Measurements from ENCODE around the gene BICD1.
A peak's percentile ranks its signal among the peaks of the same experiment; 100 is the strongest.

The BICD1 gene

DNA sequence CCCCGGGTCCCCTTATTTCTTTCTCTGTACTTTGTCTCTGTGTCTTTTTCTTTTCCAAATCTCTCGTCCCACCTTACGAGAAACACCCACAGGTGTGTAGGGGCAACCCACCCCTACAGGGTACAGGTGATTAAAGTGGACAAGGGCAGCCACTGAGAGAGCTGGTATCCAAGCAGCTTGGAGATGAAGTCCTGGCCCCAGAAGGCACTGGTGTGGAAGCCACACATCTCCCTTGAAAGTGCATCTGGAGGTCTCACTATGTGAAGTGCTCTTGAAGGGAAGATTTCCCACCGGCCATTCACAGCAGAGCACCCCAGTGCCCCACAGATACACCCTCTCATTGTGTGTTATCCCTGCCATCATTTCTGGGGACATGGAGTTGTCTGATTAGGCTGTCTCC is 6.3 kb upstream of the BICD1 start:
- DNase-seq, result no peak
- in situ Hi-C loops (cut with MboI; ENCODE audit: low pct_unique_long_range_greater_than_20kb, low sequenced_read_pairs), result no loop called here

DNA sequence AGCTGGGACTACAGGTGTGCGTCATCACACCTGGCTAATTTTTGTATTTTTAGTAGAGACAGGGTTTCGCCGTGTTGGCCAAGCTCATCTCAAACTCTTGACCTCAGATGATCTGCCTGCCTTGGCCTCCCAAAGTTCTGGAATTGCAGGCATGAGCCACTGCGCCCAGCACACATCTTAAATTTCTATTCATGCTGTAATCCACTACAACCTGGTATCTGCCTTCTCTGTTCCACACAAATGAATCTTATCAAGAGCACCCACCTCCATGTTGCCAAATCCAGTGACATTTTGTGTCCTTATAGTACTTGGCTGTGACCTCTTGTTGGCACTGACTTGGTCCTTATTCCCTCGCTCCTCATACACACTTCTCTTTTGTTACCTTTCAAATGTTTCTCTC is 5.8 kb upstream of the BICD1 start:
- in situ Hi-C loops (cut with MboI; ENCODE audit: low pct_unique_long_range_greater_than_20kb, low sequenced_read_pairs), result no loop called here
- no peak for DNase-seq

DNA sequence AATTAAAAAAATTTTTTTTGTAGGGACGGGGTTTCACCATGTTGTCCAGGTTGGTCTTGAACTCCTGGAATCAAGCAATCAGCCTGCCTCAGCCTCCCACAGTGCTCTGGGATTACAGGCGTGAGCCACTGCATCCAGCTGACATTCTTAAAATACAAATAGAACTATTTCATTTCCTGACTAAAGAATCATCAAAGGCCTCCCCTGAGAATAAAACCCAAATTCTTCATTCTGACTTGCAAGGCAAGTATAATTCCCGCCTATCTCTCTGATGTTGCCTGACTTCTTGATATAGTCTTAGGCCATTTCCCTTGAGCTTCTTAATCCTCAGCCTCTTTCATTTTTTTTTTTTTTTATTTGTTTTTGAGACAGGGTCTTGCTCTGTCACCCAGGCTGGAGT is 4.4 kb upstream of the BICD1 start:
- in situ Hi-C loops (cut with MboI; ENCODE audit: low pct_unique_long_range_greater_than_20kb, low sequenced_read_pairs), result no loop called here
- no peak for DNase-seq

DNA sequence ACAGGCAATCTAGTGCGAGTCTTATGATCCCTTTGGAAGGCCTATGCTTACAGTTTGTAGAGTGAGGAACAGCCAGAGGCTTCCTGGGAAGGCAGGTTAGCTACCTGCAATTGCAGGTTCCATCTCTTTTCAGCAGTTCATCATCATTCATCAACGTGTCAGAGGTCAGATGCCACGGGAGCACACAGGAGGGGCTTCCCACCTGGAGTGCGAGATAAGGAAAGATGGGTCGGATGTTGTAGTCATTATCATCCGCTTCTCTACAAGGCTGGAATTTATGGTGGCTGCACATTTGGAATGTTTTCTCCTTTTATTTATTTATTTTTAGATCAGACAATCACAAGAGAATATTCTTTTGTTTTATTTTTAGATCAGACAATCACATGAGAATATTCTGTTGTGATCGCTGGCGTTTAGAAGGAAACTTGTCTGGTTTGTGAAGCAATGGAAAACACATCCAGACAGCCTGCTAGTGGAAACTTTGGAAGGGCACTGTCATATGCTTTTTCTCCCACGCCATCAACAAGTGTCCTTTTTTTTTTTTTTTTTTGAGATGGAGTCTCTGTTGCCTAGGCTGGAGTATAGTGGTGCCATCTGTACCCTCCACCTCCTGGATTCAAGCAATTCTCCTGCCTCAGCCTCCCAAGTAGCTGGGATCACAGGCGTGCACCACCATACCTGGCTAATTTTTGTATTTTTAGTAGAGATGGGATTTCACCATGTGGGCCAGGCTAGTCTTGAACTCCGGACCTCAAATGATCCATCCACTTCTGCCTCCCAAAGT is 1.9 kb upstream of the BICD1 start:
- in situ Hi-C loops (cut with MboI; ENCODE audit: low pct_unique_long_range_greater_than_20kb, low sequenced_read_pairs), result no loop called here

DNA sequence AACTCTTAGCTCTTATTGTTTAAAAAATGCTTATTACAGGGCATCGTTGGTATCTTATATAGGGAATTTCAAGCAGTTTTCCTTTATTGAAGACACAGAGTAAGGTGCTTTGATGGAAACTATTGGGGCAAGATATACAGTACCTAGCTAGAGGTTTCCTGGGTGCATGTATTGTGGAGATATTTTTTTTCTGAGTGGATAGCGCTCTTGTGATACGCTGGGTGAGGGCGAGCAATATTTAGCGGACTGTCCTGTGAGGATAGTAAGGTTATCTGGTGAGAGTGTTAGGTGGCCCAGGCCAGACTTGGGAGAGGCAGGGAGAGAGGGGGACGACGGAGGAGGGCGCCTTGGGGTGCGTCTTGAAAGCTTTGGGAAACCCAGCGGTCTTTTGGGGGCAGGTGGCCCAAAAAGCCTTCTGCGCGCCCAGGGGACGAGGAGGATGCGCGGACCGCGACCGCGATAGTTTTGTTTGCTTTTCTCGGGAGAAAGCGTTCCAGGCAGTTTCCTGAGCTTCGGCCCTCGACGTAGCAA is 596 bp upstream of the BICD1 start:
- in situ Hi-C loops (cut with MboI; ENCODE audit: low pct_unique_long_range_greater_than_20kb, low sequenced_read_pairs), result no loop called here
- DNase-seq, result no peak

More for the DNA sequence above, 1.9 kb upstream of the BICD1 start:
- no peak for DNase-seq

DNA sequence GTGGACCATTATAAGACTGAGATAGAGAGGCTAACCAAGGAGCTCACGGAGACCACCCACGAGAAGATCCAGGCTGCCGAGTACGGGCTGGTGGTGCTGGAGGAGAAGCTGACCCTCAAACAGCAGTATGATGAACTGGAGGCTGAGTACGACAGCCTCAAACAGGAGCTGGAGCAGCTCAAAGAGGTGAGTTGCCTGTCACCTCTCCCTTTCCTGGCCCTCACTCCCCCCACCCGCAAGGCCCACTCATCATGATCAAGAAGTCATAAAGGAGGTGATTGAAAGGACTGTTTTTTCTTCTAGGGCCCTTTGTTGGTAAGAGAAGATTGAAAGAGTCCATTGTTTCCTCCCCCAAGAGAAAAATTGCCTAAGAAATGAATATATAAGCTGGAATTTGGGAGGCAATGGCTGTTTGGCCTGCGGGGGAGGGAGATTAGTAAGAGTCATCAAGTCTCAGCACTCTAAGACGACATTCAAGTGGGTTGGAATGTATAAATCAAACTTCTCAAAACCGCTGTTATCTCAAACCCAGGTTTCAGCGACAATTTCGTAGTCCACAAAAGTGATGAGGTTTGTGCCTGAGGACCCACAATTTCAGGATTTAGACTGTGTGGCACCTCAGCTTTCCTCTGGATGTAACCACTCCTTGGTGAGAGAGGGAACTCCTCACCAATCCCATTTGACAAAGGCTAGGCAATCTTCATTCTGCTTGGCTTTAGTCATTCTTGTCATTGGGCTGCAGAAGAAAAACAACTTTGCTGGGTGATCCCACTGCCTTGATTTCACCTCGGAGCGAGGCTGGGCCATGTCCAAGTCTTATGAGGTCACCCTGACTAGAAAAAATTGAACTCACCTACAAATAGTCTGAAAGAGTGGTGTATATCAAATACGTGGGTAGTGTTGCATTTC is 966 bp downstream of the BICD1 start:
- DNase-seq, result peak; percentile 44
- in situ Hi-C loops (cut with MboI; ENCODE audit: low pct_unique_long_range_greater_than_20kb, low sequenced_read_pairs), result no loop called here

DNA sequence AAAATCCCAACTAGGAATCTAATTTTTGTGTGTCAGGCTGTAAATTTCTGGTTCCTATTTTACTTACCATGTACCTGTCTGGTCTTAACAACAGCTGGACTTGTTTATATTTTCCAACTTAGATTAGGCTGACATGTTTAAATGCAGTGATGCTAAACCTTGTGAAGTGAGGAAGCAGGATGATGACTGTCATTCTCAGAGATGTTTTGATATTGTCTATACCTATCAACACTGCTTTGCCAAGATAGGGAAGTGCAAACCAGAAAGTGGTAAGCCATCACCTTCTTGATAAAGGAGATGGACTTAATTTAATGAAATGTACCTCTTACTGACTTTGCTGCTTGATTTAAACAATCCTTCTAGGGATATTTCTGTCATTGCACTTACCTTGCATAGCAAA is 2.1 kb downstream of the BICD1 start:
- DNase-seq, result no peak
- in situ Hi-C loops (cut with MboI; ENCODE audit: low pct_unique_long_range_greater_than_20kb, low sequenced_read_pairs), result no loop called here

DNA sequence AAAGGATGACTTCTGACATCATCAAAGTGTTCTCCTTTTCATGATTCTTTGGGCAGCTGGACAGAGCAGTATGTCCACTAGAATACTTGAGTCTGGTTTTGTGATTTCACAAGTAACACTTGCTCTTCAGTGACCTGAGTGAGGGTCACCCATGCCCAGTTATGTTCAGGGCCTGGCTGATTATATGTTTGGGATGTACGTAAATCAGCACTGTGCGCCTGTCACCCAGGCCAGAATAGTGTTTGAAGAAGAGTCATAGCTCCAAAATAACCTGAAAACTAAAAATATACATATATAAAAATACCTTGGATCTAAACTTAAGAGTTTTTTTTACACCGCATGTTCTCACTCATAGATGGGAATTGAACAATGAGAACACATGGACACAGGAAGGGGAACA is 3.8 kb downstream of the BICD1 start:
- DNase-seq, result no peak
- in situ Hi-C loops (cut with MboI; ENCODE audit: low pct_unique_long_range_greater_than_20kb, low sequenced_read_pairs), result no loop called here

DNA sequence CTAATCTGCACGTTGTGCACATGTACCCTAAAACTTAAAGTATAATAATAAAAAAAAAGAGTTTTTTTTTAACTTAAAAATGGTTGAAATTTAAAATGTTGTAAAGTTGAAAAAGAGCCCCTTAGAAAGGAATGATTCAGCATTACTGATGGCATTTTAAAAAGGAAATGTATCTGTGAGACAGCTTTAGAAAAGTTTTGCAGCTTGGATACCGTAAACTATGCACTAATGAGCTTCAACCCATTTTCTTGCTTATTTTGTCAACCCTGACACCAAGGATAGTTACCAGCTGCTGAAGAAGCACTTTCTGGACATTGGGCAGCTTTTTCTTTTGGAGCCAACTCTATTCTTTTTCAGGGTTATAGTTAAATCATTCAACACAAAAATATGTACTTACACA is 4.3 kb downstream of the BICD1 start:
- no peak for DNase-seq
- in situ Hi-C loops (cut with MboI; ENCODE audit: low pct_unique_long_range_greater_than_20kb, low sequenced_read_pairs), result no loop called here

DNA sequence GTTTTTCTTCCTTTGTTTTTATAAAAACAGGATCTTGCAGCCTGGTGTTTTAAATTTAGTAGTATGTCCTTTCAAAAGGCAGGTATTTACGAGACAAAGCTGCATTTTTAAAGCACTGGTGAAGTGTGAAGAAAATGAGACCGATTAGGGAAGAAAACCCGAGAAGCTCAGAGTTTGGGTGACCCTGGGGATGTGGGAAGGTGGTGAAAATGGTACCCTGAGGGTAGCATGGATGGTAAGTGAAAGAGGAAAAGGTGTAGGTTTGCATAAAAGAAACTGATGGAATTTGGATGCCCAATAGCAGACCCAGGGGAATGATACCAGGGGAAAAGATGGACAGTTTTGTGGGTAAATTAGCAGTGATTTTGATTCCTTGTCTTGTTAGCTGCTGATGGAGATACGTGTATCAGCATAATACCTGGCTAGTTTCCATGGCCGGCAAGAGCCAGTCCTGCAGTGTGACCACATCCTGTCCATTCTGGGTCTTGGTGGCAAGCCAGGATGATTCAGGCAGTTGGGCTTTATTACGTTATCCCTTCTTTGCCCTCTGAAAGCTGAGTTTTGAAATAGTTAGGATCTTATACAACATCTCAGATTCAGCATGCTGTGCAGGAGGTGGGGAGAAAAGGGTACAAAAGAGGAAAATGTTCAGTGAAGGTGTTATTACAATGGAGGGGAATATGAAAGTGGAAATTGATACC is 8.9 kb downstream of the BICD1 start:
- DNase-seq, result peak; percentile 16
- in situ Hi-C loops (cut with MboI; ENCODE audit: low pct_unique_long_range_greater_than_20kb, low sequenced_read_pairs), result no loop called here

DNA sequence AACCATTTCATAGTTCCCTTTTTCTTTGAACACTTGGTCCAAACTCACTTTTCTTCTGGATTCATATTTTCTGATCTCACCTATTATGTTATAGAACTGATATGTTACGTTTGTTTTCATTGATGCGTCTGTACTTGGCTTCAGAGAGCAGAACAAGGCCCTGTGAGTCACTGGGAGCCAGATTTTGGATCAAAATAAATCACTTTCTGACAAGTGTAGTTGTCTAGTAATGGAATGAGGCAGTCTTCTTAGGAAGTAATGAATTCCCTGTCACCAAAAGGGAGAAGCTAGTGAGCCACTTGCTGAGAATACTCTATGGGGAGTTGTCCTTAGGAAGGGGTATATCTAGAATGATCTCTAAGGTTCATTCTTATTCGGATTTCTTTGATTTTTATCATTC is 10.2 kb downstream of the BICD1 start:
- no peak for DNase-seq
- in situ Hi-C loops (cut with MboI; ENCODE audit: low pct_unique_long_range_greater_than_20kb, low sequenced_read_pairs), result no loop called here

DNA sequence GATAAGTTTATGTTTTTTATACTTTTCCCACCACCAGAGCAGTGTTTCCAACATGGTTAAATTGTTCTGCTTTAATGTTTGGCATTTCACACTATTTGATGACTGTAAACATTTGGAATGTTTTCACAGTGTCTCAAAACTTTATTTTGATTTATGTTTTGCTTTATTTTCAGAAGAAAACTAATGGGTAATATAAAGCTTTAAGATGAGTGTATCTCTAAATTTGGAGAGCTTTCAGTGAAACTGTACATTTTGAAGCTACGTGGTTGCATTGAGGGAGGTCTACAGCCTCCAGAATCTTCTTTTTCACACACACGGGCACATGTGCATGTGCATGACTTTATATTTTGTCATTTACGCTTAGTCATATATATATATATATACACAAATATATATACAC is 10.7 kb downstream of the BICD1 start:
- no peak for DNase-seq
- in situ Hi-C loops (cut with MboI; ENCODE audit: low pct_unique_long_range_greater_than_20kb, low sequenced_read_pairs), result no loop called here

DNA sequence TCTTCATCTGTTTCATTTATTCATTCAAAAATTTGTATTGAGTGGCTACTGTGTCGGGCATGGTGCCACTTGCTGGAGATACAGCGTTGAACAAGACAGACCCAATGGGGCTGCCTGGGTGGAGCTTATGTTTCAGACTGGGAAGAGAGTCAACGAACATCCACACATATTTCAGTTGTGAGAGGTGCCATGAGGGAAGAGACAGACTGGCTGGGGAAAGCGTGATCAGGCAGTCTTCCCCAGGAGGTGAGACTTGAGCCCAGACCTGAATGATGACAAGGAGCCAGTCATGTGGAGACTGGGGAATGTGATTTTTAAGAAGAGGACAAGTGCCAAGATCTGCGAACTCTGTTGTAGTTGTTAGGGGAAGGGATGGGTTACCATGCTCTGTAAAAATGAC is 12.2 kb downstream of the BICD1 start:
- in situ Hi-C loops (cut with MboI; ENCODE audit: low pct_unique_long_range_greater_than_20kb, low sequenced_read_pairs), result no loop called here
- DNase-seq, result no peak

DNA sequence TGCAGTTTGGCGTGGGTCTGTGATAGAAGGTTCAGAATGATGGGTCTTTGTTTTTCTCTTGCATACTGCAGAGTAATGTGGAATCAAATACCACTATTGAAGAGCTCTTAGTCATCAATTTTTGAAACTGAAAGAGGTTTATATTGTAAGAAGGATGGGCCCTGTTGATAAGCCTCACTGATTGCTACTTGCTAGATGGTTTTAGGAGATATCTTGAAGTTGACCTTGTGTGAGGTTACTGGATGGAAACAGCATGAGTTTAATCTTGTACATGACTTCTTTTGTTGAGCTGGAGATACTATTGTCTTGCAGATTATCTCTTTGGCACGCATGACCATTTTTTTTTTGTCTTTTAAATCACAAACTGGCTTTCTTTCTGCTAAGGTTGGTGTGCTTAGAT is 13.8 kb downstream of the BICD1 start:
- in situ Hi-C loops (cut with MboI; ENCODE audit: low pct_unique_long_range_greater_than_20kb, low sequenced_read_pairs), result no loop called here
- DNase-seq, result peak; percentile 44

DNA sequence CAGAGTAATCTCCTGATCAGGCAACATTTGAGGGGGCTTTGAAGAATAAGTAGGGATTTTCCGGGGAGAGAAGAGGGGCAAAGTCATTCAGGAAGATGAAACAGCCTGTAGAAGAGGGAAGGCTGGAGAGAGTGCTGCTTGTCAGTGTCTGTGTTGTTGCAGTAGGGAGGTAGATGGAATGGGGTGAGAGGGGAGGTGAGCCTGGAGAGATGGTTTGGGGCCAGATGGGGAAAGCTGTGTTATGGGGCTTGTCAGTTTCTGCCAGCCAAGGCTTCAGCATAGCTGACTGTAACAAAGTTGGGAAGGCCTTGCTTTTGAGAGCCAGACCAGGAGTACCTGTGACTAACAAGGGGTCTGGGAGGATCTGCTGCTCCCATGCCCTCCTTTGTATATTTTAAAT is 18.0 kb downstream of the BICD1 start:
- in situ Hi-C loops (cut with MboI; ENCODE audit: low pct_unique_long_range_greater_than_20kb, low sequenced_read_pairs), result no loop called here
- no peak for DNase-seq

DNA sequence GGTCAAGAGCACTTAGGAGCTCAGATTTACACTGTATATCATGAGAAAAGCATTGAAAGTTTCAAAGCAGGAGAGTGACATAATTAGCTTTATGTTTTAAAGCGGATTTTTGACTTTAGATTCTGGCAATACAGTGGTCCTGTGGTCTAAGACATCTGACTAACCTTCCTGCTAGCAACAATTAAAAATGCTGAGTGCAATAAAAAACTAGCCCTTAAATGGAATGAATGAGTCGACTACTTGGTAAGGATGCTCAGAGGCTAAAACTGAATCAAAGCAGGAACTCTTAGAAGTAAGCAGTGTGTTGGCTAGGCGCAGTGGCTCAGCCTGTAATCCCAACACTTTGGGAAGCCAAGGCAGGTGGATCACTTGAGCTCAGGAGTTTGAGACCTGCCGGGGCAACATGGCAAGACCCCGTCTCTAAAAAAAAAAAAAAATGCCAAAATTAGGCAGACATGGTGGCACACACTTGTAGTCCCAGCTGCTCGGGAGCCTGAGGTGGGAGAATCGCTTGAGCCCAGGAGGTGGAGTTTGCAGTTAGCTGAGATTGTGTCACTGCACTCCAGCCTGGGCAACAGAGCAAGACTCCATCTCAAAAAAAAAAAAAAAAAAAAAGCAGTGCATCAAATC is 18.9 kb downstream of the BICD1 start:
- no peak for DNase-seq
- in situ Hi-C loops (cut with MboI; ENCODE audit: low pct_unique_long_range_greater_than_20kb, low sequenced_read_pairs), result no loop called here

DNA sequence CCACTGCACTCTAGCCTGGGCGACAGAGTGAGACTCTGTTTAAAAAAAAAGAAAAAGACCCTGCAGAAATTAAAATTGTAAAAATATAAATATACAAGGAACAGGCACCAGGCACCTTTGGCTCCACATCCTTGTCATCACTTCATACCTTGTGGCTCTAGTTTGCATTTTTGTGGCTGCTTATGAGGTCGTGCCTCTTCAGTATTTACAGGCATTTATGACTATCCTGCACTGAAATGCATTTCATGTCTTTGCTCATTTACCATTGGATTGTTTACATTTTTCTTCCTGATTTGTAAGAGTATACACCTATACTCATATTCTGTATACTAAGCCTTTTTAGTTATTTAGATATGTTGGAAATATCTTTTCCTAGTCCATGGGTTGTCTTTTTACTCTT is 20.1 kb downstream of the BICD1 start:
- no peak for DNase-seq
- in situ Hi-C loops (cut with MboI; ENCODE audit: low pct_unique_long_range_greater_than_20kb, low sequenced_read_pairs), result no loop called here

DNA sequence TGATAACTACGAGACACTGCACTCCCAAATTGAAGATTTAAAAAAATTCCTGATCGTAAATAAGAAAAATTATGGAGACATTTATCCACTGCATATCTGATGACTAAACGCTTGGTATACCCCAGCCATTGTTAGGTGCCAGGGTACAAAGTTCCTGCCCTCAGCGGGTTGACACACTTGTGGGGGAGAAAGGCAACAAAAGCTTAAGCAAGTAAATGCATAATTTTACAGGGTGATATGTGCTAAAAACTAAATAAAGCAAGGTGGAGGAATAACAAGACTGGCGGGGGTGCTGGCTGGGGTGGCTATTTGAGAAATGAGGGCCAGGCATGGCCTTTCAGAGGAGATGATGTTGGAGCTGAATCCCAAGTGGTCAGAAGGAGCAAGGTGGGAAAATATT is 25.0 kb downstream of the BICD1 start:
- in situ Hi-C loops (cut with MboI; ENCODE audit: low pct_unique_long_range_greater_than_20kb, low sequenced_read_pairs), result no loop called here
- DNase-seq, result no peak

DNA sequence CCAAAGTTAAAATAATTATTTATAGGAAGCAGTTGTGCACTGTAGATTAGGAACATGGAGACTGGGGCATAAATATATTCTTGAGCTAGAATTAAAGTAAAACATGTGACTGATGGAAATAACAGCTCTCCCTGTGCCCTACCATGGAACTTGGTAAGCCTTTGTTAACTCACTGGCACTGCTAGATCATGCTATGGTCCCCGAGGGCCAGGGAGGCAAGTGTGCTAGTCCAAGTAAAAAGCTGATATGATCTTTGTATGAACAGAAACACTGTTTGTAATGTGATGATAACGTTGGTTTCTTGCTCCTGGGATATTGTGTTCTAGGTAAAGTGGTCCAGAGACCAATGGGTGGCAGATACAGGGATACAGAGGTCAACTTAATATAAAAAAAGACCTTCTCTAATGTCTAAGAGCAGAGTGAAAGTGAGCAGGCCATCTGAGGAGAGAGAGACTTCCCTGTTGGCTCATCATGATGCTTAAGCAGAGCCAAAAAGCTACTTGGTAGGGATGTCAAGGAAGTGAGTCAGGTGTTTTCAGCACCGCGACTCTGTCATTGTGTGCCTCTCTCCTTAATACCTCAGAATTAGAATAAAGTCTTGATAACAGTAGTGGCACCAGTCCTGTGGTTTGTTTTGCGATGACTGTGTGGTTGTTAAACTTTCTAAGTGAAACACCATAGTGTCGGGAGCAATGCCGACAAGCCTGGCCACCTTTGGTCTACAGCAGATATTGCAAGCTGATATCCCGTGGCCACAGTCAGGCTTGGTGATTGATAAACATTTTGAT is 27.6 kb downstream of the BICD1 start:
- peak; percentile 20 for DNase-seq
- in situ Hi-C loops (cut with MboI; ENCODE audit: low pct_unique_long_range_greater_than_20kb, low sequenced_read_pairs), result no loop called here

Measured in KBM-7 (cell line).